Bronchial epithelial cell (primary cell): ENCODE measurements around the gene GPRIN1. TPM values are rescaled to one million over a fixed set of nuclear protein-coding genes. Genes with fewer than 3 reads are reported as not detected.
A peak's percentile ranks its signal among the peaks of the same experiment; 100 is the strongest.

ENCODE experiments used
- DNase-seq: peaks from one replicate; pipeline ENCODE4 v3.0.0-alpha.2; 2010; ENCODE audit warnings: low read depth
- FAIRE-seq: peaks from 2 replicates; lab custom pipeline; 2011; peaks lifted over from hg19 to GRCh38; lab: Jason Lieb, UNC
- H3K27me3 ChIP-seq: 2 replicates; pipeline ENCODE4 v1.5.1; 2011; ENCODE audit warnings: low read length; ENCODE audit not compliant: control insufficient read depth, insufficient read depth
- H3K36me3 ChIP-seq: 2 replicates; pipeline ENCODE4 v1.5.1; 2011; ENCODE audit warnings: low read length; ENCODE audit not compliant: control insufficient read depth, insufficient read depth
- H3K4me3 ChIP-seq: 2 replicates; pipeline ENCODE4 v1.5.1; 2011; ENCODE audit warnings: mild to moderate bottlenecking, low read depth, low read length, control low read depth
- total RNA-seq: library from RNA; depleted of rRNA; stranded (reverse); fragments of >200 nt; gene quantifications from 2 replicates; pipeline ENCODE4 v1.2.1, GENCODE V29; 2014
- TF ChIP-seq, protein P1 (sequence below): IDR thresholded peaks from 2 replicates; pipeline ENCODE4 v1.5.1; 2011; ENCODE audit warnings: mild to moderate bottlenecking, moderate library complexity, low read length, control low read depth, inconsistent platforms; ENCODE audit not compliant: insufficient read depth, severe bottlenecking

The GPRIN1 gene
- total RNA-seq, 1 donor from 2014 or later = 1.6 TPM

DNA sequence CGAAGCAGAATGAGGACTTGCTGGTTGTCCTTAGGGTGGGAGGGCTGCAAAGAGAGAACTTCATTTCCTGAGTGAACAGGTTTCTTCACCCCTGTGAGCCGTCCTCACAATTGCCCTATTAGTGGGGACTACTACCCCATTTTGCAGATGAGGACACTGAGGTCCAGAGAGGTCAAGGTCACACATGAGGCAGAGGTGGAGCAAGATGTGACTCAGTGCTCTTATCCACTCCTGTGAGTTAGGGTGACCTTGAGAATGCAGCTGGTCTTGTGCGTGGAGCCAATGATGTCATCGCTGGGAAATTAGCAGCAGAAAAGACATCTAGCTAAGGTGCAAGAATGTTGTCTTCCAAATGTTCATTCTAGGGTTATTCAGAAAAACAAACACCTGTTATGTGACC lies 26.9 kb downstream of the GPRIN1 start:
- no peak for DNase-seq
- TF ChIP-seq, protein P1, sequence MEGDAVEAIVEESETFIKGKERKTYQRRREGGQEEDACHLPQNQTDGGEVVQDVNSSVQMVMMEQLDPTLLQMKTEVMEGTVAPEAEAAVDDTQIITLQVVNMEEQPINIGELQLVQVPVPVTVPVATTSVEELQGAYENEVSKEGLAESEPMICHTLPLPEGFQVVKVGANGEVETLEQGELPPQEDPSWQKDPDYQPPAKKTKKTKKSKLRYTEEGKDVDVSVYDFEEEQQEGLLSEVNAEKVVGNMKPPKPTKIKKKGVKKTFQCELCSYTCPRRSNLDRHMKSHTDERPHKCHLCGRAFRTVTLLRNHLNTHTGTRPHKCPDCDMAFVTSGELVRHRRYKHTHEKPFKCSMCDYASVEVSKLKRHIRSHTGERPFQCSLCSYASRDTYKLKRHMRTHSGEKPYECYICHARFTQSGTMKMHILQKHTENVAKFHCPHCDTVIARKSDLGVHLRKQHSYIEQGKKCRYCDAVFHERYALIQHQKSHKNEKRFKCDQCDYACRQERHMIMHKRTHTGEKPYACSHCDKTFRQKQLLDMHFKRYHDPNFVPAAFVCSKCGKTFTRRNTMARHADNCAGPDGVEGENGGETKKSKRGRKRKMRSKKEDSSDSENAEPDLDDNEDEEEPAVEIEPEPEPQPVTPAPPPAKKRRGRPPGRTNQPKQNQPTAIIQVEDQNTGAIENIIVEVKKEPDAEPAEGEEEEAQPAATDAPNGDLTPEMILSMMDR = no peak
- H3K36me3 ChIP-seq = no peaks in the 10 kb centered on the region
- no peaks in the 10 kb centered on the region for H3K27me3 ChIP-seq
- no peak overlapping the region for H3K4me3 ChIP-seq
- no peak for FAIRE-seq

DNA sequence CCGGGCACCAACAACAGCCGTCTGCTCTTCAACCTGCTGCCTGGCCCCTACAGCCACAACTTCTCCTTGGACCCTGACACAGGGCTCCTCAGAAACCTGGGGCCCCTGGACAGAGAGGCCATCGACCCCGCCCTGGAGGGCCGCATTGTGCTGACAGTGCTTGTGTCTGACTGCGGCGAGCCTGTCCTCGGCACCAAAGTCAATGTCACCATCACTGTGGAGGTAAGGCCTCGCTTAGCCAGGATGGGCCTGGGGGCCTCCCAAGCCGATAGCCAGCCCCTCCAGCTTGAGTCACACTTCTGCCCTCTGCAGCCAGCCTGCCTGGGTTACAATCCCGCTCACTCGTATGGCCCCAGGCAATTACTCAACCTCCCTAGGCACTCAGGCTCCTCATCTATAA lies 28.6 kb downstream of the GPRIN1 start:
- no peak for FAIRE-seq
- TF ChIP-seq, protein P1 = no peak
- Histone ChIP-seq H3K27me3 (no peaks in the 10 kb centered on the region), H3K36me3 (no peaks in the 10 kb centered on the region), H3K4me3 (no peak overlapping the region)
- DNase-seq = no peak

DNA sequence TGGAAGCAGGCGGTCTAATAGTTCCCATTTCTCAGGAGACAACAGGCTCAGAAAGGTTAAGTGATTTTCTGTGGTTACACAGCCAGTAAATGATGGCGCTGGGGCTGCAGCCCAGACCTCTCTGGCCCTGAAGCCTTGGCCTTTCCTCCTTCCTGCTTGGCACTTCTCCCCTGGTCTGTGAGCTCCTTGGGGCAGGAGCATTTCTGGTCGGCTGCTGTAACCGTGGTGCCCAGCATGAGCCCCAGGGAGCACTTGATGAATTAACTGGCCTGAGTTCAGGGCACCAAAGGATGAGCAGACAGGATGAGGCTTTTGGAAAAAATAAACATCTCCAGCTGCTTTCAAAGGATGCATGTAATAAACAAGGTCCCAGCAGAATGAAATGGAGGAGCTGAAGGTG lies 30.6 kb downstream of the GPRIN1 start:
- Histone ChIP-seq H3K36me3 (no peaks in the 10 kb centered on the region), H3K27me3 (no peaks in the 10 kb centered on the region), H3K4me3 (no peak overlapping the region)
- TF ChIP-seq, protein P1 = no peak
- FAIRE-seq (no peak), DNase-seq (no peak)

DNA sequence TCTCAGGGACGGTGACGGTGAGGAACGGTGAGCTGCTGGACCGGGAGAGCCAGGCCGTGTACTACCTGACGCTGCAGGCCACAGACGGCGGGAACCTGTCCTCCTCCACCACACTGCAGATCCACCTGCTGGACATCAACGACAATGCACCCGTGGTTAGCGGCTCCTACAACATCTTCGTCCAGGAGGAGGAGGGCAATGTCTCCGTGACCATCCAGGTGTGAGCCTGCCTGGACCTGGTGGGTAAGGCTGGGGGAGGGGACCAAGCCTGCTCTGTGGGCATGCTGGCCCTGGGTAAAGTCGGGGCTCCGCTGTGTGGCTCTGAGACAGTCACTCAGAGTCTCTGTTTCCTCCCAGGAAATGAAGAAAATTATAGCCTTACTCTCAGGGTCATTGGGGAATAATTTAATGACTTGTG lies 31.6 kb downstream of the GPRIN1 start:
- DNase-seq = peak; percentile 77

DNA sequence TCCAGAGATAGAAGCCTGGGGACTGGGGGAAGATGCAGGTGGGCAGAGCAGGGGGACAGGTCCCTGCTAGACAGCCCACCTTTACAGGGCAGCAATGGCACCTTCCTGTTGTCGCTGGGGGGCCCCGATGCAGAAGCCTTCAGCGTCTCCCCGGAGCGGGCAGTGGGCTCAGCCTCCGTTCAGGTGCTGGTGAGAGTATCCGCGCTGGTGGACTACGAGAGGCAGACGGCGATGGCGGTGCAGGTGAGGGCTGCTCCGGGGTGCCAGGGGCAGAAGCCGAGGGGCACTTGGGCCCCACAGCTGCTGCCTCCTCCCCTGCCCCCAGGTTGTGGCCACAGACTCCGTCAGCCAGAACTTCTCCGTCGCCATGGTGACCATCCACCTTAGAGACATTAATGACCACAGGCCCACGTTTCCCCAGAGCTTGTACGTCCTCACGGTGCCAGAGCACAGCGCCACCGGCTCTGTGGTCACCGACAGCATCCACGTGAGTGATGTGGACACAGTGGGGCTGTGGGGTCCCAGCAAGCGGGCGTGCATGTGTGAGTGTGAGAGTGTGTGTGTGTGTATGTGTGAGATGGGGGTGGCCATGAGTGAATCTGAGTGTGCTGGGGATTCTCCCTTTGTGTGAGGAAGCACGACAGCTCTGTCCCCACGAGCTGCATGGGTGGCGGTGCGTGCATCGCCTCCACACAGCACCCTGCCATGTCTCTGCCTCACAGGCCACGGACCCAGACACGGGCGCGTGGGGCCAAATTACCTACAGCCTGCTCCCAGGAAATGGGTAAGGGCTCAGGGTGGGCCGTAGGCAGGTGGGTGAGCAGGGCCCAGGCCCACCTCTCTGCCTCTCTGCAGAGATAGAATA lies 32.4 kb downstream of the GPRIN1 start:
- Histone ChIP-seq H3K4me3 (no peak overlapping the region), H3K27me3 (no peaks in the 10 kb centered on the region), H3K36me3 (no peaks in the 10 kb centered on the region)
- no peak for DNase-seq
- TF ChIP-seq, protein P1 = no peak
- no peak for FAIRE-seq

More for the DNA sequence above, 31.6 kb downstream of the GPRIN1 start:
- TF ChIP-seq, protein P1 = peak; percentile 96
- FAIRE-seq = peak; percentile 82
- H3K36me3 ChIP-seq = no peaks in the 10 kb centered on the region
- no peak overlapping the region for H3K4me3 ChIP-seq
- H3K27me3 ChIP-seq = no peaks in the 10 kb centered on the region
